Measurements from ENCODE around the gene TRAK1.
"Not testable (repeated sequence)": the region's sequence is repeated elsewhere in the genome, so short reads cannot be mapped to it uniquely, and the experiment has no call there.

Gene TRAK1

GRCh38 chr3:42090973-42091731 is at the start of gene TRAK1:
TRAK1 (plus strand) TSS chr3:42091357; CDS start chr3:42091470, 113 bp downstream.
- no peak for DNase-seq (ENCODE audit: low read depth)

- no peak for DNase-seq (ENCODE audit: low read depth)
Observed at GRCh38 chr3:42042747-42043098, 48.4 kb upstream of the TRAK1 start.

- no peak for DNase-seq (ENCODE audit: low read depth)
Observed at GRCh38 chr3:42043099-42043813, 47.9 kb upstream of the TRAK1 start.

GRCh38 chr3:42045708-42046243 is 45.4 kb upstream of the TRAK1 start:
- DNase-seq (ENCODE audit: low read depth): no peak

GRCh38 chr3:42048526-42048925 is 42.6 kb upstream of the TRAK1 start:
- not testable (repeated sequence) for DNase-seq (ENCODE audit: low read depth)

- DNase-seq (ENCODE audit: low read depth): no peak
Observed at GRCh38 chr3:42050126-42050525, 41.0 kb upstream of the TRAK1 start.

GRCh38 chr3:42051384-42052131 is 39.6 kb upstream of the TRAK1 start:
- no peak for DNase-seq (ENCODE audit: low read depth)

- no peak for DNase-seq (ENCODE audit: low read depth)
Observed at GRCh38 chr3:42052132-42052483, 39.0 kb upstream of the TRAK1 start.

- DNase-seq (ENCODE audit: low read depth): no peak
Observed at GRCh38 chr3:42052484-42053351, 38.4 kb upstream of the TRAK1 start.

GRCh38 chr3:42053476-42053875 is 37.7 kb upstream of the TRAK1 start:
- DNase-seq (ENCODE audit: low read depth): no peak

- DNase-seq (ENCODE audit: low read depth): no peak
Observed at GRCh38 chr3:42055291-42055690, 35.9 kb upstream of the TRAK1 start.

- no peak for DNase-seq (ENCODE audit: low read depth)
Observed at GRCh38 chr3:42056840-42057239, 34.3 kb upstream of the TRAK1 start.

GRCh38 chr3:42057561-42058211 is 33.5 kb upstream of the TRAK1 start:
- DNase-seq (ENCODE audit: low read depth): no peak

- DNase-seq (ENCODE audit: low read depth): no peak
Observed at GRCh38 chr3:42061025-42061712, 30.0 kb upstream of the TRAK1 start.

- DNase-seq (ENCODE audit: low read depth): no peak
Observed at GRCh38 chr3:42061713-42062380, 29.3 kb upstream of the TRAK1 start.

GRCh38 chr3:42062464-42062863 is 28.7 kb upstream of the TRAK1 start:
- DNase-seq (ENCODE audit: low read depth): no peak

GRCh38 chr3:42063888-42064287 is 27.3 kb upstream of the TRAK1 start:
- DNase-seq (ENCODE audit: low read depth): no peak

GRCh38 chr3:42066516-42067181 is 24.5 kb upstream of the TRAK1 start:
- no peak for DNase-seq (ENCODE audit: low read depth)

GRCh38 chr3:42067326-42067725 is 23.8 kb upstream of the TRAK1 start:
- no peak for DNase-seq (ENCODE audit: low read depth)
